LNCAP (cell line): Measurements from ENCODE around the gene DDX49.

Source experiments
- TF ChIP-seq, protein P1 (sequence below): fragments of 450-650 bp; IDR thresholded peaks from 2 replicates; pipeline ENCODE4 v1.5.1; 2017; ENCODE audit warnings: mild to moderate bottlenecking

The DDX49 gene, protein sequence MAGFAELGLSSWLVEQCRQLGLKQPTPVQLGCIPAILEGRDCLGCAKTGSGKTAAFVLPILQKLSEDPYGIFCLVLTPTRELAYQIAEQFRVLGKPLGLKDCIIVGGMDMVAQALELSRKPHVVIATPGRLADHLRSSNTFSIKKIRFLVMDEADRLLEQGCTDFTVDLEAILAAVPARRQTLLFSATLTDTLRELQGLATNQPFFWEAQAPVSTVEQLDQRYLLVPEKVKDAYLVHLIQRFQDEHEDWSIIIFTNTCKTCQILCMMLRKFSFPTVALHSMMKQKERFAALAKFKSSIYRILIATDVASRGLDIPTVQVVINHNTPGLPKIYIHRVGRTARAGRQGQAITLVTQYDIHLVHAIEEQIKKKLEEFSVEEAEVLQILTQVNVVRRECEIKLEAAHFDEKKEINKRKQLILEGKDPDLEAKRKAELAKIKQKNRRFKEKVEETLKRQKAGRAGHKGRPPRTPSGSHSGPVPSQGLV

GRCh38 chr19:18919086-18919899, at the start of gene DDX49, which contains the start of gene COPE:
TSS of gene DDX49 (plus strand) at chr19:18919715. CDS start at chr19:18919742, 27 bp downstream.
TSS of gene COPE (minus strand) at chr19:18919387. CDS start at chr19:18919348, 39 bp downstream.
- TF ChIP-seq, protein P1, sequence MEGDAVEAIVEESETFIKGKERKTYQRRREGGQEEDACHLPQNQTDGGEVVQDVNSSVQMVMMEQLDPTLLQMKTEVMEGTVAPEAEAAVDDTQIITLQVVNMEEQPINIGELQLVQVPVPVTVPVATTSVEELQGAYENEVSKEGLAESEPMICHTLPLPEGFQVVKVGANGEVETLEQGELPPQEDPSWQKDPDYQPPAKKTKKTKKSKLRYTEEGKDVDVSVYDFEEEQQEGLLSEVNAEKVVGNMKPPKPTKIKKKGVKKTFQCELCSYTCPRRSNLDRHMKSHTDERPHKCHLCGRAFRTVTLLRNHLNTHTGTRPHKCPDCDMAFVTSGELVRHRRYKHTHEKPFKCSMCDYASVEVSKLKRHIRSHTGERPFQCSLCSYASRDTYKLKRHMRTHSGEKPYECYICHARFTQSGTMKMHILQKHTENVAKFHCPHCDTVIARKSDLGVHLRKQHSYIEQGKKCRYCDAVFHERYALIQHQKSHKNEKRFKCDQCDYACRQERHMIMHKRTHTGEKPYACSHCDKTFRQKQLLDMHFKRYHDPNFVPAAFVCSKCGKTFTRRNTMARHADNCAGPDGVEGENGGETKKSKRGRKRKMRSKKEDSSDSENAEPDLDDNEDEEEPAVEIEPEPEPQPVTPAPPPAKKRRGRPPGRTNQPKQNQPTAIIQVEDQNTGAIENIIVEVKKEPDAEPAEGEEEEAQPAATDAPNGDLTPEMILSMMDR: no peak

DNA sequence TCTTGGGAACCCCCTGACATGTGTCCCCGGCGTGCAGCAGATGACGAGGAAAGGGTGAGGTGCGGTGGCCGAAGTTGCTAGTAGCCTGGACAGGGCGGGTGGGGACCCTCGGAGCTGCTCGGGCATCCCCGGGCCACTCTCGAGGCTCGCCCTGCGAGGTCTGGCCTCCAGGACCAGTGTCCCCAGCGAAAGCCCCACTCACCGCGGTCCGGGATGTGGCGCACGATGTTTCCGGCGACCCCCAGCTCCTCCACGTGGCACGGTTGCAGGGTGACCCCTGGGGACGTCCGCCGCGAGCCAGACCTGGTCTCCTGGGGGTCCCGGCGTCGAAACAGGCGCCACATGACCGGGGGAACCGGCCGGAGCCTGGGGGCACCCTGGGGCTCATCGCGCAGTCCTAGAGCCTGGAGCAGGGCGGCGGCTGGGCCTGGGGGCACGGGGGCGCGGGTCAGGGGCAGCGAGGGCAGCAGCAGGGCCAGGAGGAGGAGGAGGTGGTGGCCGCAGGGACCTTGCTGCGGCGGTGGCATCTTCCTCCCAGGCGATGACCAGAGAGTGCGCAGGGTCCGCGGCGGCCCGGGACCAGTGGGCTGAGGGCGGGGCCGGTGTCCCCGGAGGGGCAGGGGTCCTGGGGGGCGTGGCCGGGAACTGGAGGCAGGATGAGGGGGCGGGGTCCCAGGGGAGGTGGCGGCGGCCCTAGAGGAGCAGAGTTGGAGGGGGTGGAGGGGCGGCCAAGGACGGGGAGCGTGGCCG, 49.6 kb upstream of the DDX49 start:
- TF ChIP-seq, protein P1: no peak

DNA sequence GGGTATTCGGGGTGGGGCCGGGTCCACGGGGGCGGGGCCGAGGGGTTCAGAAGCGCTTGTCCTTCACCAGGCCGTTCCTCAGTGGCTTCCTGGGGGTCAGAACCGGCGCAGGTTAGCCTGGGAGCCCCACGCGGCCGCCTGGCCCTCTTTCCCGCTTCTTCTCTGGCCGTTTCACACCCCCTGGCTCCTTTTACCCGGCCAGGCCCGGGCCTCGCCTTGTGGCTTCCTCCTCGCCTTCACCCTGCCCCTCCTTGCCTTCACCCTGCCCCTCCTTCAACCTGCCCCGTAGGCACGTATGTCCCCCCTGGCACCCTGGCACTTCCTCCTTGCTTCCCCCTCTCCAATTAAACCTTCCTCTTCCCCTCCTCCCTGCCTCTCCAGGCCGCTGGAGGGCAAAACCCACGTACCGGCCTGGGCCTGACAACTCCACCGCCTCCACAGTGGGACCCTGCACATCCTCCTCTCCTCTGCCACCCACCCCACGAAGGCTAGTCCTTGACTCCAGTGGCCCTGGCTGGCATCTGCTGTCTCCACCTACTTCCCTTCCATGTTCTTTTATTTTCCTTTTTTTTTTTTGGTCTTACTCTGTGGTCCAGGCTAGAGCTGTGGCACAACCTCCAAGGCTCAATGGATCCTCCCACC, 48.9 kb upstream of the DDX49 start:
- TF ChIP-seq, protein P1: no peak

DNA sequence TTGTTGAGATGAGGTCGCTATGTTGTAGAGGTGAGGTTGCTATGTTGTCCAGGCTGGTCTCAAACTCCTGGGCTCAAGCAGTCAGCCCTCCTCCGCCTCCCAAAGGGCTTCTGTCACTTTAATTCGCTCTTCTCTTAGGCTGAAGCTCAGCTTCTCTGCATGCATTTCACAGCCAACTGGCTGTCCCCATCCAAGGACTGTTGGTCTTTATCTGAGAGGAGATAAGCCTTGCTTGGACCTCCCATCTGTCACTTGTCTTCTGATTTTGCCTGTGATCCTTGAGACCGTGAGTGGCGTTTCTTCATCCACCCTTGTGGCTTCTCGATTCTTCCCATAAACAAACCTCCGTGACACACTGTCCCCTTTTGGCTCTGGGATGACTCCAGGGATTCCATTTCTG, 48.0 kb upstream of the DDX49 start:
- TF ChIP-seq, protein P1: no peak

DNA sequence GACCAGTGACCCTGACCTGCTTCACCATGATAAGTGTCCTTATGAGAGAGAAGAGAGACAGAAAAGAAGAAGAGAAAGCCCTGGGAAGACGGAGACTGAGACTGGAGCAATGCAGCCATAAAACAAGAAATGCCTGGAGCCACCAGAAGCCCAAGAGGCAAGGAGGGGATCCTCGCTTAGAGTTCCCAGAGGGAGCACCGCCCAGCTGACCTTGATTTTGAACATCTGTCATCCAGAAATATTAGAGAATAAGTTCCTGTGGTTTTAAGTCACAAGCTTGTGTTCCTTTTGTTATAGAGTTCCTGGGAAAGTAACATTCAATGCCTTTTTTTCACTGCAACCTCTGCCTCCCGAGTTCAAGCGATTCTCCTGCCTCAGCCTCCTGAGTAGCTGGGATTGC, 43.8 kb upstream of the DDX49 start:
- TF ChIP-seq, protein P1: no peak

GRCh38 chr19:18876865-18877264, 42.6 kb upstream of the DDX49 start:
- TF ChIP-seq, protein P1: no peak
